Retina (tissue), 1 donor: ENCODE results near the gene CNTNAP3.
"Not testable (repeated sequence)": the region's sequence is repeated elsewhere in the genome, so short reads cannot be mapped to it uniquely, and the experiment has no call there.

Source experiments
- DNase-seq: peaks from one replicate; pipeline ENCODE4 v3.0.0-alpha.2; 2016

Gene CNTNAP3

DNA sequence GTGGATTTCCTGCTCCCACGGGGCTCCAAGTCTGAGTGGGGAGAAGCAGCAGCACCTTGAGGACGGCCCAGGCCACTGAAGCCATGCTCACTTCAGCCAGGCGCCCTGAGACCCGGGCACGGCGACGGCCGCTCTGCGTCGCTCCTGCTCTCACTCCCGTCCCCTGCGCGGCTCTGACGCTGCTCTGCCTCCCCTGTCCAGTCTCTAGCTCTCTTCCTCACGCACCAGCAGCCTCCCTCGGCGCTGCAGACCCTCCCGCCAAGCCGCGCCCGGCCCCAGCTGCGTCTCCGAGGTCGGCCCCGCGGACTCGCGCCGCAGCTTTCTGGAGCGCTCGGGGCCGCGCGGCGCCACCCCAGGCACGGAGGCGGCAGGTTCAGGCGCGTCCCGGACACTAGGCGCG lies at the start of gene CNTNAP3:
Gene CNTNAP3, minus strand, starts transcription at position 188 of the 400 bp plus-strand sequence. Its CDS starts 103 bp downstream, at position 85.
- DNase-seq = not testable (repeated sequence)

DNA sequence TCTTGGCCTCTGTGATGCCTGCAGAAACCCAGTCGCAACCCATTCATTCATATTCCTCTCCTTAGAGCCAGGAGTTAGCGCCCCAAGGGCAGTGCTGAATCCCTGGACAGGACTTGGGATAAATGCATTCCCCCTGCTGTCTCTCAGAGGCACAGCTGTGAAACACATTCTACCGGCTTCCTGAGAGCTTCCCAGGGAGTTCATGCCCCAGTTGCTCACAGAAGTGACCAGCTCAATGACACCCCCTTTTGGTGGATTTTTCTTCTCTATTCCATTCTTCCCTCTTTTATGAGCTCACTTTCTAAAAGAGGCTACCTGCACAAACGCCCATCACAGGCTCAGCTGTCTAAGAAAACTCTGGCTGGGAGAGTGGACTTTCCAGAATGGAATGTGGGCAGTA lies 8.0 kb downstream of the CNTNAP3 start:
- not testable (repeated sequence) for DNase-seq

DNA sequence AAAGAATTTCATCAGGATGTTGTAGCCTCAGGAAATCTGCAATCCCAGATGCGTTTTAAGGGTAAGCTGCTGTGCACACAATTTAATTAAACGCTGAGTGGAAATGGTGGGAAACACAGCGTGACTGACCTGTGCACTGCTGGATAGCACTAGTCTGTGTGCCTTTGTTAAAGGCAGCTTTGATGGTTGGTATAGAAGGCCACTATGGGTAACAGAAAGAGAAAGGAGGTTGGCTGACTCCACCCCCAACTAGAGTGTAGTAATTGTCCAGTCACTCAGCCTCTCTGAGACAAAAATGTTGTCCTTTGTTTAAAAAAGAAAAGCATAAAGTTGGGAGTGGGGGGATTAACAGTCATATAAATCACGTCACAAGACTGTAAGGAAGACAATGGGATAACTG lies 45.5 kb downstream of the CNTNAP3 start:
- not testable (repeated sequence) for DNase-seq

DNA sequence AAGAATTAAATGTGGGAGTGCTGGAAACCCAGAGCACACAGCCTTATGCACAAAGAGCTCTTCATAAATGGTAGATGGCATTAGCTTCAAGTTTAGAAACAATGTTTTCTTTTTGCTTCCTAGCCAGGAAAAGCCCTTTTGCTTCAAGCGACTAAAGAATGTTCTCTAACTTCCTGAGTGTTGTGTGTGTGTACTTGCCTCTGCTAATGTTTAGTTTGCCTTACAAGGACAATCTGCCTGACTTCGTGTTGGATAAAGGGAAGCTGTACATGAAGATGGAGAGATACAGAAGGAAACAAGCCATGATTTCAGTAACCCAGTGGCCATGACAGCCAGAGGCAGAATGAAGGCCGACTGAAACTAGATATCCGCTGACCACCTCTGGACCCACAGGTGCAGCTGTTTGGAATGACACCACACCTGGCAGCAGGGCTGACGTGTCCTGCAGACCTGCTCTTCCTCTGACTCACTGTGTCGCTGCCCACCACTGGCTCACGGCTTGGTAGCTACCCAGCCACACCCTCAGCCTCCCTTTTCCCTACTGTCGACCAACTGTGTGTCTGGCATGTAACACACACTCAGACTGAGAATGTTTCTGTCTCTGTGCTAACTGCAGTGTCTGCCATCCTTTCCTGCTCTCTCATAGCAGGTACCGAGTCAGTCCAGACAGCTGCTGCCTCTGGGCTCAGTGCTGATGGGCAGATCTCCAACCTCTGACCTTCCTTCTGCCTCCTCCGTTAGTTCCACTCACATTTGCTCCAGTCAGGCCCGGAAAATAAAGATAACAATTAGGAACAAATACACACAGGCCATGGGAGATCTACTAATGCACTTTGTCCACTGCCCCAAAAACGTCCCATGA lies 55.6 kb downstream of the CNTNAP3 start:
- not testable (repeated sequence) for DNase-seq

DNA sequence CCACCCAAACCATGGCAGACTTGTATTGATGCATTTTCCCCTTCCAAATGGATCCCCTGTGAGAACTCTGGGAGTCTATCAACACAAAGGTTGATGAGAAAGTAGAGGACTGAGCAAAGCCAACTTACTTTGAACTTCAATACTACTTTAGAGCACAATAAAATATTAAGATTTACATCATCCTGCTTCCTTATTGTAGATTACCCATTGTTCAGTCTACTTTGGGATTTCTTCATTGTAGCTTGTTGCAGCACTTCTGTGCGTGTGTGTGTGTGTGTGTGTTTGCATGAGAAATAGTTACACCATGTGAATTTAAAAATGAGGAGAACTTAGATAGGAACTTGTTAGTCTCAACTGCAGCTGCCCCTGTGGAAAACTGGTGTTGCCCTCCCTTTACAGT lies 72.0 kb downstream of the CNTNAP3 start:
- DNase-seq = not testable (repeated sequence)

DNA sequence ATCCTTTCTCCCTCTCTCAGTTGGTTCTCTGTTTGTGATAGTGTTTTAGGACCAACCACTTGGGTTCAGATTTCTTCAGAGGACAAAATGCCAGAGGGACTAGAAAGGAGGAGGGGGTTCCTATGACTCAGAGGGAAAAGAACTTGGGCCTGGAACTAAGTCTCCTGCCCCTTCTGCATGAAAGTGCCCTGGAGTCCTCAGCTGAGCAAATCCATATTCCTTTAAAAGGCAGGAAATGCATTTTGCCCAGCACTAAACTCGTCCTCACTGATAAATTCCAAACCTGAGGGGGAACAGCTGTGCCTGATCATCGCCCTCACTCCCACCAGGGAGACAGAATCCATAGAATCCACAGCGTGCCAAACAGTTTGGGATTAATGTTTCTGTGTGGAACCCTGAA lies 78.2 kb downstream of the CNTNAP3 start:
- not testable (repeated sequence) for DNase-seq

DNA sequence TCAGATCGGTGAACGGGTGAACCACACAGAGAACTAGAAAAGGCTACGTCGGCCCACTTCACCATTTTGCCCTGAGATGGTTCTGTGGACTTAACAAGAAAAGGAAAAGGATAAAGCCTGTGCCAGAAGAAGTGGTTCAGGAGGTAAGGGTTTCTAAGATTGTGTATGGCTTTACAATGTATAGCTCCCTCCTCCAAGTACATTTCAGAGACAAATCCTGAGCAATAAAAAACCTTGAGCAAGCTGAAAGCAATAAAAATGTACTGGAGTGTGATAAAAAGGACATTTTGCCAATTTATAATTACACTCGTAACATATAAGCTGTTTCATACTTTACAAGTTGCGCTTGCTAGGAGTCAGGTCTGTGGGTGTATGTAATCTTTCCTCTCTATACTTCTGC lies 81.3 kb downstream of the CNTNAP3 start:
- not testable (repeated sequence) for DNase-seq

DNA sequence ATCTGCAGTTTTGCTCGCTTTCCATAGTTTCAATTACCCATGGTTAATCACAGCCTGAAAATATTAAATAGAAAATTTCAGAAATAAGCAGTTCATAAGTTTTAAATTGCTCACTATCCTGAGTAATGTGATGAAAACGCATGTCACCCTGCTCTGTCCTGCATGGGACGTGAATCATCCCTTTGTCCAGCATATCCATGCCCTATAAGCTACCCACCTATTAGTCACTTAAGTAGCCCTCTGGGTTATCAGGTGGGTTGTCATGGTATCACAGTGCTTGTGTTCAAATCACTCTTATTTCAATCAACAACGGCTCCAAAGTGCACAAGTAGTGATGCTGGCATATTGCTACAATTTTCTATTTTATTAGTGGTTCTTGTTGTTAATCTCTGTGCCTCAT lies 82.1 kb downstream of the CNTNAP3 start:
- DNase-seq = not testable (repeated sequence)

- DNase-seq = not testable (repeated sequence)
These were observed 87.6 kb downstream of the CNTNAP3 start for GRCh38 chr9:39200412-39200811.

DNA sequence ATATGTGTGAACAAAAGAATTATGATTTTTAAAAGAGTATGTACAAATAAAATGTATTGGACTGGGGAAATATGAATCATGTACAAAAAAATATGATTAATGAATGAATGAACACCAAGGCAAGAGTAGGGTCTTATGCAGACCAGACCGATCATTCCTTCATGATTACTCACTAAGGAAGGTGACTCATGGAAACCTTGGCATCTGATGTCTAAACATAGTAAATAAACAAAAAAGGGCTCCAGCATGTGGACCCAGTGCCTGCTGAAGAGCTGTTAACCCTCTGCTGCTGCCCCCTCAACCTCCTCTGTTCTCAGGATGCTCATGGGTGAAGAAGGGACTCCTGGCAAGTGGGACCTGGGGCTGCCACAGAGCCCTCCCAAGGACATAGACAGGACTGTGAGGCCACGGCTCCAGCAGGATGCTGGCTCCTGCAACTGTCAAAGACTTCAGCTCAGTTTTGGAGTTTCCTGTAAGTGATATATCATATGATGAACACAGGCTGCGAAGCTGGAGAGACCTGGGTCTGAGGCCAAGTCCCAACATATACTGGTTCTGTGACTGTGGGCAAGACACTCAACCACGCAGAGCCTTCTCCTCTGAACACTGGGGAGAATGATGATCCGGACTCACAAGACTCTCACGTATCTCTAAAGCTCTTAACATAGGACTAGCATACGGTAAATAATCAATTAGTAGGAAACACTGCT lies 89.8 kb downstream of the CNTNAP3 start:
- not testable (repeated sequence) for DNase-seq

DNA sequence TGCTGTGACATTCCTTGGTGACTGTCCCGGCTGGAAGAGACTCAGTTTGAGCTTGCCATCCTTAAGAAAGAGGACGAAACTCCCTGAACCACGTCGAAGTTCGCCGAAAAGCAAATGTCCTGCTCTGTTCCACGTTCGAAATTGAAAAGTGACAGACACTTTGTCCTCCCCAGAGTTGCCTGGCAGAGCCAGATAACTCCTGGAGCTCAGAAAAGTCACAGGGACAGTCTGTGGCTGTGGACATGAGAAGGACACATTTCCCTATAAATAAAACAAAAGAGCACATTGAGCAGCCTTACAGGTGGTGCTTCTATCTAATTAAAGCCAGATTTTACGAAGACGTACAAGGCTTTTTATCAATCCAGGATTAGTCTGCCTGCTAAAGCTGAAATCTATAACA lies 116.6 kb downstream of the CNTNAP3 start:
- DNase-seq = not testable (repeated sequence)

GRCh38 chr9:39157714-39158113 lies 130.3 kb downstream of the CNTNAP3 start:
- not testable (repeated sequence) for DNase-seq

DNA sequence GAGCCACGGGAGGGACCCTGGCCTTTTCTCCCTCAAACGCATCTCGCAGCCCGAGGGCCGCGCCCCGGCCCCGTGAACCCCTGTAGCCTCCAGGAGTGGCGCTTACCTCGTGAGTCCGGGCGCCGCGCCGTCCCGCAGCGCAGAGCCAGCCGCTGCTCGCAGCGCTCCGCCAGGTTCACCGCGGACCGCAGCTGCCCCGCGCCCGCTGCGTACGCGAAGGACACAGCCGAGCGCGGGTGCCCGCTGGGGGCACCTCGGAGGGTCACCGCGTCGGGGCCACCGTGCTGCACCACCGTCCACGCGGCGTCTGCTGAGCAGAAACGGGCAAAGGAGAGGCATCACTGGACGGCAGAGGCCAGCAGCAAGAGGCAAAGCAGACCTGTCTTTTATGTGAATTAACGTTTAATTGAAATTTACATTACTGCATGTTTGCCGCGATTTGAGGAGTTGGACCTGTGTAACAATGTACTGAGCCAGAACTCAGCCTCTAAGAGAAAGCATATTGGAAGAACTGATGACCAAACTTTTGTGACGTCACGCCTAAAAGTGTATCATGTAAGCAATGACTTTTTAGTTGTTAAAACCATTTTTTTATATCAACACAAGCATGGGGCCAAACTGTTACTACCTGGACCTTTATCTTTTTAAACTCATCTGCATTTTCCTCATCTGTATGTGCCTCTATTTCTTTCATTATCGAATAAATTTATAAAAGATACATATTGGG lies 155.0 kb downstream of the CNTNAP3 start:
- peak; percentile 8 for DNase-seq

DNA sequence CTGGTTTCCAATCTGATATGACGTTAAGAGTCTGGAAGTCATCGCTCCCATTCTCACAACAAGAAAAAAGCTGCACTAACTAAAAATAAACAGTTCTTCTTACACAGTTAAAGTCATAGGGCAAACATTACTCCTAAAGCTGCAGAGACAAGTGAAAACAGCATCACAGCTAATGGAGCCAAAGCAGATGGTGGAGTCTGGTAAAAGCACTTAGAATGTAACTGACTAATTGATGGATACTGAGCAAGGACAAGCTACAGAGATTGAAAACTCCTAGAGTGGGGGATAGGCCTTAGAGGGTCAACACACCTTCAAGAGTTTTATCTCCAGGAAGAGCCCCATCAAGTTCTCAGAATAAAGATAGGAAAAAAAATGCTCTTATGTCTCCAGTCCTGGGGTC lies 166.6 kb downstream of the CNTNAP3 start:
- DNase-seq = not testable (repeated sequence)

- DNase-seq = not testable (repeated sequence)
These were observed 176.2 kb downstream of the CNTNAP3 start for GRCh38 chr9:39111746-39112145.

DNA sequence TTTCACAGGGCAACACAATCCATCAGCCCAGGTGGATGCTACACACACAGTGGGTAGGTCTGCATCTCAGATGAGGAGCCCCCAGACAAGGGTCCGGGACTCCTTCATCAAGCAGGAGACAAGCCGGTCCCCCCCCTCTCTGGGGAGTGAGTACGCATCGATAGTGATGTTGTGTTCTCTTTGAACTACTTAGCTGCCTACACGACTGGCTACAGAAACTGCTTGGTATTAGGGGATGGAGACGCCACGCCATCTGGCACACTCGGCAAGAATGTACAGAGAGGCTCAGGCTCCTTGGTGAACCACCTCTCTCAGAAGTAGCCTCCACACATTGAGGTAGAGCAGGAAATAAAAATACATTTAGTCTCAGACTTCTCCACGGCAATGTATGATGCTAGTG lies 179.8 kb downstream of the CNTNAP3 start:
- DNase-seq = no peak

- DNase-seq = not testable (repeated sequence)
These were observed 190.8 kb downstream of the CNTNAP3 start for GRCh38 chr9:39097208-39097607.

DNA sequence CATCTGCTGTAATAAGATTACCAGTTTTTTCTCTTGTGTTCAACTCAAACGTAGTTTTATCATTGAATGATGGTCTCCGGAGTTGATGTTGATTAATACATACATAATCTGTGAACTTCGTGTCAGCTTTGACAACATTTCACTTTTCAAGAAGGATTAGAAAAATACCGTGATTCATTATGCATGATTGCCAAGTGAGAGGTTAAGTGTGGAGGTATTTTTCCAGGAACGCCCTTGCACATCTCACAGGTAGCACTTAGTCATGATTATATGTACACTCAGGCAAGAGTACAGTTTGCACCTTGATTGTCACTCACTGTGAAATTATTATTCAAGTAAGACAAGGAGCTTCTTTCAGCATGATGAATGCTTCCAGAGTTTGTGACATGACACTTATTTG lies 202.7 kb downstream of the CNTNAP3 start:
- DNase-seq = not testable (repeated sequence)

GRCh38 chr9:39082574-39082973 lies 205.4 kb downstream of the CNTNAP3 start:
- DNase-seq = not testable (repeated sequence)

DNA sequence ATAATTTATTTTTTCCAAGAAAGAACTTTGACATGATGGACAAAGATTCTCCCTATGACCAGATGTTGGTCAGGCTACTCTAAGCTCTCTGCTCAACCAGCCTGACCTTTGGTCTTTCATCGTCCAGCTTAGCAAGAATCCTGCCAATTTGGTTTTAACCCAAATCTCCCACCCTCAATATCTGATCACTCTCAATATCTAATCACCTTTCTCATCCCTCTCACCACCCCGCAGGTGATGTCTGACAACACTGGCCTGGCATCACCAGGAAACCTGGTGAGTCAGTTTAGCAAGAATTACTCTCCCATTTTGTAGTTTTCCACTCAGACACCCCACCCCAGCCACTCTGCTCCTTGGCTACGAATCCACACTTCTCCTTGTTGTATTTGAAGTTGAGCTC lies 207.9 kb downstream of the CNTNAP3 start:
- DNase-seq = not testable (repeated sequence)

DNA sequence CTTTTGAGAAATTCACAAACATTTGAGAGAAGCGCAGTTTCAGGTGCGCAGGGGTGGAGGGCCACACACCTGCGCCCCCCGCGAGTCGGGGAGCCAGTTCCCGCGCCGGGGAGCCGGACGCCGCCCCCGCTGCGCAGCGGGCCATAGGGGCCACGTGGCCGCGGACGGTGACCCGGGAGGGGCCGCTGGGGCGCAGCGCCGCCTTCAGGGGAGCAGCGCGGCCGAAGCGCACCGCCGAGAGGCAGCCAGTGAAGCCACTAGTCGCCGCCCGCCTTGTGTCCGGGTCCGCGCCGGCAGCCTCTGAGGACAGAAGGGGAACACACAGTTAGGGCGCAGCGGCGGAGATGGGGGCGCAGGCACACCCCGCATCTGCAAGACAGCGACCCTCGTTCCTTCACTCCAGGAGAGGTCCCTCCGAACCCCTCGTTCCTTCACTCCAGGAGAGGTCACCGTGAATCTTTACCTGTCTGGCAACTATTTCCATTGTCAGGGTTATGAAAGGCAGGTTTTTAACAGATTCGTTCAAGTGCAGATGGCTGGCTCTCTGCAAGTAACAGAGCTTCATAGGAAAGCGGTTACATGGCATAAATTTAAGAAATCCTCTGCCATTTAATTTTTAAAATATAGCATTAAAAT lies 209.2 kb downstream of the CNTNAP3 start:
- DNase-seq = peak; percentile 62

- DNase-seq = not testable (repeated sequence)
These were observed 214.4 kb downstream of the CNTNAP3 start for GRCh38 chr9:39073537-39073936.

DNA sequence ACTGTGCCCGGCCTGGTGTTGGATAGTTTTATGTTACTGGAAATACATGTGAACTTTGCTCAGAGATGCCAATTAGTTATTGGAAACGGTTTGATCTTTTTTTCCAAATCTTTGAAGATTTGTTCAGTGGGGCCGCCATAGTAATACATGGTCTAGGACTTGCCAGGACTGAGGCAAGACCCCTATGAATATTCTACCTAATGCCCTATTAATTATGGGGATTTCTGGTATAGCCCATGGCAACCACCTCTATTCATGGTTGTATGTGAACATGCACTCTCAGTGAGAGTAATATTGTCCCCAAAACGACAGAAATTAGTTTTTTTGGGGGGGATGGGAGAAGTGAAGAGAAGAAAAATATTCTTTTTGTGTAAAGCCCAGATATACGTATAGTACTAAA lies 220.3 kb downstream of the CNTNAP3 start:
- DNase-seq = not testable (repeated sequence)
